ENCODE measurements around the gene S1PR3.

DNA sequence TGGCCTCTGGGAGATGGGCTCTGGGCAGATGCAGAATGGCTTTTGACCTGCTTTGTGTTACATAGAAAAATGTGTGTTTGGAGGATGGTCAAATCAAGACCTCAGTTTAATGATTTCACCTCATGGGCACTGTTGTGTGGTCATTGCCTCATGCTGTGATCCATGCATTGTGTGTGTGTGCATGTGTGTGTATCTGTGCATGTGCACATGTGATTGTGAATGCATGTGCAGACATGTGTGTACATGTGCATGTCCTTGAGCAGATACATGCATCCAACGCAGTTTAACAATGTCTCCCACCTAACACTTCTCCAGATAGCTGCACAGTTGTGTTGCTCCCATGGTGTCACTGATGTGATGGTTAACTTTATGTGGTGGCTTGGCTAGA lies 40.1 kb upstream of the S1PR3 start:
- TF ChIP-seq POLR2AphosphoS5 (IDR thresholded peaks at IDR 0.05; ENCODE audit: low read depth, low read length) (no peak), POLR2A (IDR thresholded peaks at IDR 0.05; ENCODE audit: low read depth, low read length) (no peak), TAF1 (IDR thresholded peaks at IDR 0.05; ENCODE audit: borderline replicate concordance, low read depth, low read length) (no peak)

Data from GM12892 (cell line).